SK-N-SH (cell line): Measurements from ENCODE around the gene TTC28. TPM values are rescaled to one million over a fixed set of nuclear protein-coding genes. Genes with fewer than 3 reads are reported as not detected.
A peak's percentile ranks its signal among the peaks of the same experiment; 100 is the strongest.

ENCODE experiments used
- CTCF ChIA-PET: fragments of 300-600, 350-600 bp; formaldehyde crosslinking; extraction: SDS; loops from one replicate; lab custom pipeline; 2021; lab: Yijun Ruan, JAX
- POLR2A ChIA-PET: fragments of 350-600 bp; sonication (Branson Sonifier 250); formaldehyde crosslinking; extraction: SDS; loops from one replicate; lab custom pipeline; 2020; ENCODE audit warnings: antibody characterized with exemption, inconsistent platforms; lab: Yijun Ruan, JAX
- DNase-seq: peaks from one replicate; pipeline ENCODE4 v3.0.0; 2012
- H2AFZ ChIP-seq: fragments of 200-600 bp; sonication (generic); 2 replicates; pipeline ENCODE4 v1.8.1; 2016; ENCODE audit warnings: antibody characterized with exemption, mild to moderate bottlenecking, low read depth
- H3F3A ChIP-seq: fragments of 200-600 bp; sonication (generic); replicated peaks from 2 replicates; pipeline ENCODE3; 2016; ENCODE audit warnings: antibody characterized with exemption, mild to moderate bottlenecking; ENCODE audit not compliant: insufficient read depth
- H3K27ac ChIP-seq, 2 experiments: fragments of 200-500 bp in 1 of 2; fragments of 200-600 bp in 1 of 2; sonication (Bioruptor generic) in 1 of 2; sonication (generic), shearing (Covaris generic) in 1 of 2; 2 replicates each; pipeline versions ENCODE4 v1.5.1 to v1.6.1; 2014 to 2016; ENCODE audit warnings: low read depth in 2 of 2, inconsistent platforms in 1 of 2, low read length in 1 of 2, mild to moderate bottlenecking in 1 of 2, mixed read lengths in 1 of 2
- H3K27me3 ChIP-seq: fragments of 200-600 bp; sonication (generic), shearing (Covaris generic); 2 replicates; pipeline ENCODE4 v1.6.1; 2016; ENCODE audit warnings: mixed run types; ENCODE audit not compliant: insufficient read depth
- H3K36me3 ChIP-seq, 2 experiments: fragments of 200-500 bp in 1 of 2; fragments of 200-600 bp in 1 of 2; sonication (Bioruptor generic) in 1 of 2; sonication (generic) in 1 of 2; replicated peaks in 1 of 2; 2 replicates each; pipeline versions ENCODE3 to v1.5.1; 2014 to 2016; ENCODE audit warnings: low read length in 1 of 2, mild to moderate bottlenecking in 1 of 2; ENCODE audit not compliant: insufficient read depth in 2 of 2, control insufficient read depth in 1 of 2
- H3K4me1 ChIP-seq, 2 experiments: fragments of 200-500 bp in 1 of 2; fragments of 200-600 bp in 1 of 2; sonication (Bioruptor generic) in 1 of 2; sonication (generic), shearing (Covaris generic) in 1 of 2; 2 replicates each; pipeline versions ENCODE4 v1.5.1 to v1.6.1; 2014 to 2016; ENCODE audit warnings: low read depth in 1 of 2, low read length in 1 of 2, mixed run types in 1 of 2; ENCODE audit not compliant: insufficient read depth in 2 of 2, control insufficient read depth in 1 of 2
- H3K4me2 ChIP-seq: fragments of 200-600 bp; sonication (generic), shearing (Covaris generic); 2 replicates; pipeline ENCODE4 v1.6.1; 2017; ENCODE audit warnings: mixed run types
- H3K4me3 ChIP-seq, 2 experiments: fragments of 200-500 bp in 1 of 2; fragments of 200-600 bp in 1 of 2; sonication (Bioruptor generic) in 1 of 2; sonication (generic), shearing (Covaris generic) in 1 of 2; 2 replicates each; pipeline versions ENCODE4 v1.5.1 to v1.8.1; 2014 to 2016; ENCODE audit warnings: low read depth in 2 of 2, inconsistent platforms in 1 of 2, low read length in 1 of 2, mild to moderate bottlenecking in 1 of 2, mixed read lengths in 1 of 2, moderate library complexity in 1 of 2
- H3K79me2 ChIP-seq: fragments of 200-600 bp; sonication (generic); 2 replicates; pipeline ENCODE4 v1.8.1; 2017; ENCODE audit warnings: mild to moderate bottlenecking; ENCODE audit not compliant: insufficient read depth
- H3K9ac ChIP-seq: fragments of 200-600 bp; sonication (generic); 2 replicates; pipeline ENCODE4 v1.6.1; 2017; ENCODE audit warnings: mixed run types
- H3K9me2 ChIP-seq: fragments of 200-600 bp; sonication (generic); 2 replicates; pipeline ENCODE4 v1.6.1; 2017; ENCODE audit warnings: mixed run types
- H3K9me3 ChIP-seq: fragments of 200-600 bp; sonication (generic); 2 replicates; pipeline ENCODE4 v1.6.1; 2017; ENCODE audit warnings: mixed run types, mild to moderate bottlenecking, moderate library complexity
- H4K20me1 ChIP-seq: fragments of 200-600 bp; sonication (generic); 2 replicates; pipeline ENCODE4 v1.6.1; 2017; ENCODE audit warnings: mild to moderate bottlenecking, mixed run types; ENCODE audit not compliant: insufficient read depth
- CHD2 ChIP-seq: fragments of 150-350 bp; IDR thresholded peaks from 2 replicates; pipeline ENCODE4 v1.6.1; 2018; ENCODE audit warnings: low read length; ENCODE audit not compliant: partially characterized antibody
- EP300 ChIP-seq, 2 experiments: IDR thresholded peaks; 2 replicates each; pipeline versions ENCODE4 v1.4.0 to v1.6.1; 2012; ENCODE audit warnings: borderline replicate concordance in 1 of 2, low read depth in 1 of 2, low read length in 1 of 2
- FOSL2 ChIP-seq: IDR thresholded peaks from 2 replicates; pipeline ENCODE4 v1.4.0; 2012; ENCODE audit warnings: low read depth, mild to moderate bottlenecking, moderate library complexity, borderline replicate concordance
- FOXJ3 ChIP-seq: sonication (generic); formaldehyde crosslinking; IDR thresholded peaks from 2 replicates; pipeline ENCODE4 v1.5.1; 2020; ENCODE audit warnings: mild to moderate bottlenecking, missing genetic modification reagents
- GATA2 ChIP-seq: sonication (generic); formaldehyde crosslinking; IDR thresholded peaks from 2 replicates; pipeline ENCODE4 v1.5.0; 2020; ENCODE audit warnings: mild to moderate bottlenecking, missing genetic modification reagents
- MEF2A ChIP-seq: IDR thresholded peaks from 2 replicates; pipeline ENCODE4 v1.4.0; 2012; ENCODE audit warnings: low read depth, borderline replicate concordance
- NRF1 ChIP-seq: IDR thresholded peaks from 2 replicates; pipeline ENCODE4 v1.6.1; 2012; ENCODE audit warnings: low read depth, mild to moderate bottlenecking, low read length
- TCF12 ChIP-seq: IDR thresholded peaks from 2 replicates; pipeline ENCODE4 v1.4.0; 2012
- WGBS: methylation state at CpG from one replicate; pipeline ENCODE4 v1.1.6; 2017; ENCODE audit warnings: low lambda C conversion rate; 5-methylcytosine and 5-hydroxymethylcytosine counted together
- polyA plus RNA-seq, 3 experiments: library from polyadenylated mRNA; depleted of rRNA; stranded (reverse); fragments of >200 nt; gene quantifications; 2 replicates each; pipeline ENCODE4 v1.2.3, GENCODE V29; 2012
- TF ChIP-seq, protein P1 (sequence below): fragments of 150-350 bp; IDR thresholded peaks from 2 replicates; pipeline ENCODE4 v1.6.1; 2016; ENCODE audit warnings: mild to moderate bottlenecking, low read depth, low read length
- TF ChIP-seq, protein P2 (sequence below): fragments of 200-600 bp; sonication (generic); IDR thresholded peaks from 2 replicates; pipeline ENCODE4 v1.6.1; 2017; ENCODE audit warnings: antibody characterized with exemption, mild to moderate bottlenecking, moderate library complexity
- TF ChIP-seq, protein P3 (sequence below): fragments of 150-350 bp; IDR thresholded peaks from 2 replicates; pipeline ENCODE4 v1.6.1; 2017; ENCODE audit warnings: antibody characterized with exemption, low read length, low read depth, borderline replicate concordance
- TF ChIP-seq, protein P4 (sequence below): IDR thresholded peaks from 2 replicates; pipeline ENCODE4 v1.4.0; 2012; ENCODE audit warnings: low read depth

The TTC28 gene
- polyA plus RNA-seq, 1 of the 3 experiments (the other 2 are of a cell fraction), result 5.9 TPM

DNA sequence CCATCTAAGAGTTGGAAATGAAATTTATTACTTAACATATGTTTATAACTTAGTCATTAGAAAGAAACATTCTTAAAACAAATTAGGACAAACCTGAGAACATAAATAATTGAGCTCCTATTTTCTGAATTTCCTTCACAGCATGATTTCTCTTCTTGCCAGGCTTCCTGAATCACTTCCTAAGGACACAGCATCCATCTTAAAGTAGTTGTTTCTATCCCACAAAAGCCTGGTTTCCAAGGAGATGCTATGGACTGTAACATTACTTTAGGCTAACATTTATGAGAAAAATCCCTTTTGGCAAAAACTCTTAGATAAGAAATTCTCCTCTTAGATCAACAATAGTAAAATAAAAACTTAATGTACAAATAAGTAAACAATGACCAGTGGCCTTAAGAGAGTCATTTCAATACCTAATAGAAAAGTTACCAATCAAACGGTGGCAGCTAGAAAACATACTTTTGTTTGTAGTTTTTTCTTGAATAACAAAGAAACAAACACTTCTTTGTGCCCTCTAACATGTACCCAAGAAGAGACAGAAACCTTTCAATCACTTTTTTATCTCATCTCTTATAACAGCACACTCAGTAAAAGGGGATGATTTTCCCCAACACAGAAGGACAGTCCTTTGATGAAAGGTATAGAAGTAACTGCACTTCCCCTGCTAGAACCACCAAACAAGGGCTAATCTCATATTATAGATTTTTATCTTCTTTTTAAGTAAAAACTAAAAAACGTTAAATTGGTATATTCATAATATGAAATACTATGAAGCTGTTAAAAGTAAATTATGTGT, 74.5 kb downstream of the TTC28 start:
- POLR2A ChIA-PET, result no interaction called here
- TF ChIP-seq, protein P1, sequence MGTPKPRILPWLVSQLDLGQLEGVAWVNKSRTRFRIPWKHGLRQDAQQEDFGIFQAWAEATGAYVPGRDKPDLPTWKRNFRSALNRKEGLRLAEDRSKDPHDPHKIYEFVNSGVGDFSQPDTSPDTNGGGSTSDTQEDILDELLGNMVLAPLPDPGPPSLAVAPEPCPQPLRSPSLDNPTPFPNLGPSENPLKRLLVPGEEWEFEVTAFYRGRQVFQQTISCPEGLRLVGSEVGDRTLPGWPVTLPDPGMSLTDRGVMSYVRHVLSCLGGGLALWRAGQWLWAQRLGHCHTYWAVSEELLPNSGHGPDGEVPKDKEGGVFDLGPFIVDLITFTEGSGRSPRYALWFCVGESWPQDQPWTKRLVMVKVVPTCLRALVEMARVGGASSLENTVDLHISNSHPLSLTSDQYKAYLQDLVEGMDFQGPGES, result no peak
- TF ChIP-seq, protein P2, sequence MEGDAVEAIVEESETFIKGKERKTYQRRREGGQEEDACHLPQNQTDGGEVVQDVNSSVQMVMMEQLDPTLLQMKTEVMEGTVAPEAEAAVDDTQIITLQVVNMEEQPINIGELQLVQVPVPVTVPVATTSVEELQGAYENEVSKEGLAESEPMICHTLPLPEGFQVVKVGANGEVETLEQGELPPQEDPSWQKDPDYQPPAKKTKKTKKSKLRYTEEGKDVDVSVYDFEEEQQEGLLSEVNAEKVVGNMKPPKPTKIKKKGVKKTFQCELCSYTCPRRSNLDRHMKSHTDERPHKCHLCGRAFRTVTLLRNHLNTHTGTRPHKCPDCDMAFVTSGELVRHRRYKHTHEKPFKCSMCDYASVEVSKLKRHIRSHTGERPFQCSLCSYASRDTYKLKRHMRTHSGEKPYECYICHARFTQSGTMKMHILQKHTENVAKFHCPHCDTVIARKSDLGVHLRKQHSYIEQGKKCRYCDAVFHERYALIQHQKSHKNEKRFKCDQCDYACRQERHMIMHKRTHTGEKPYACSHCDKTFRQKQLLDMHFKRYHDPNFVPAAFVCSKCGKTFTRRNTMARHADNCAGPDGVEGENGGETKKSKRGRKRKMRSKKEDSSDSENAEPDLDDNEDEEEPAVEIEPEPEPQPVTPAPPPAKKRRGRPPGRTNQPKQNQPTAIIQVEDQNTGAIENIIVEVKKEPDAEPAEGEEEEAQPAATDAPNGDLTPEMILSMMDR, result no peak
- TF ChIP-seq, protein P3, sequence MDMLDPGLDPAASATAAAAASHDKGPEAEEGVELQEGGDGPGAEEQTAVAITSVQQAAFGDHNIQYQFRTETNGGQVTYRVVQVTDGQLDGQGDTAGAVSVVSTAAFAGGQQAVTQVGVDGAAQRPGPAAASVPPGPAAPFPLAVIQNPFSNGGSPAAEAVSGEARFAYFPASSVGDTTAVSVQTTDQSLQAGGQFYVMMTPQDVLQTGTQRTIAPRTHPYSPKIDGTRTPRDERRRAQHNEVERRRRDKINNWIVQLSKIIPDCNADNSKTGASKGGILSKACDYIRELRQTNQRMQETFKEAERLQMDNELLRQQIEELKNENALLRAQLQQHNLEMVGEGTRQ, result no peak
- TF ChIP-seq FOXJ3, result no peak
- TF ChIP-seq MEF2A, result no peak
- no peak for TF ChIP-seq NRF1
- TF ChIP-seq, protein P4, sequence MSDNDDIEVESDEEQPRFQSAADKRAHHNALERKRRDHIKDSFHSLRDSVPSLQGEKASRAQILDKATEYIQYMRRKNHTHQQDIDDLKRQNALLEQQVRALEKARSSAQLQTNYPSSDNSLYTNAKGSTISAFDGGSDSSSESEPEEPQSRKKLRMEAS, result no peak
- no peak for TF ChIP-seq TCF12
- TF ChIP-seq EP300 (IDR thresholded peaks at IDR 0.05; ENCODE audit: borderline replicate concordance in 1 of 2, low read depth in 1 of 2, low read length in 1 of 2), result no peak
- TF ChIP-seq CHD2, result no peak
- peak overlapping the region; percentile 13; the same call in 1 of the 2 replicates for H2AFZ ChIP-seq
- no peaks in the 10 kb centered on the region; a peak in 1 of 4 replicates for H3K4me1 ChIP-seq
- no peak overlapping the region for H3K9ac ChIP-seq
- H3K79me2 ChIP-seq, result peaks cover 11% of the 10 kb centered on the region
- H3K27ac ChIP-seq, result peak overlapping the region in 1 of 2 experiments; percentile 22; a peak in 1 of 4 replicates
- no peaks in the 10 kb centered on the region for H3K9me2 ChIP-seq
- H3F3A ChIP-seq, result peaks cover 3% of the 10 kb centered on the region
- no peak overlapping the region for H3K4me3 ChIP-seq
- peaks cover 0 to 3% of the 10 kb centered on the region in 2 experiments for H3K36me3 ChIP-seq
- no peak overlapping the region for H3K4me2 ChIP-seq
- H3K27me3 ChIP-seq, result no peaks in the 10 kb centered on the region
- CTCF ChIA-PET, result interaction anchor here (0.9 to 3.6 kb wide), 4 partner anchors 9 to 239 kb away, joined by 3 to 20 read pairs (median 4); no protein-coding TSS in a partner anchor
- no peaks in the 10 kb centered on the region for H4K20me1 ChIP-seq
- DNase-seq, result no peak
- H3K9me3 ChIP-seq, result no peaks in the 10 kb centered on the region
- 61% methylated on average over 2 of the region's 2 CpGs for WGBS

DNA sequence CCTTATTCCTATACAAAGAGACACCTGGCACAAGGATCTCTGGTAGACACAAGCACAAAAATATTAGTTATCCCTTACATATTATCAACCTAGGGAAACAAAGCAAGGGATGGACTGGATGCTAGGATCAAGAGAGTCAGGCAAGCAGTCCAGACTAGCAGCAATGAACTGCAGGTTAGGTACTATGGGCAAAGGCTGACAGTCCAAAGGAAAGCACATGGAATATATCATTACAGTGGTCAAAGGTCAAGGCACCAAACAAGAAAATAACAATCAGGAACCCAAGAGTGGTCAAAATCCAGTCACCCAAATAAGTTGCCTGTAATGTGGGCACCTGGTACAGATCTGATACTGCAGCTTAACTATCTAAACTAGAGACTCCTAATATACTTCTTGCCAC, 77.7 kb downstream of the TTC28 start:
- Histone ChIP-seq H2AFZ (no peak overlapping the region), H3K4me3 (no peak overlapping the region), H3K9me3 (no peaks in the 10 kb centered on the region), H3K4me1 (no peaks in the 10 kb centered on the region; a peak in 1 of 4 replicates), H3K79me2 (peaks cover 15% of the 10 kb centered on the region), H3K9ac (no peak overlapping the region), H3K27ac (no peak overlapping the region), H3K27me3 (no peaks in the 10 kb centered on the region), H3K36me3 (no peaks in the 10 kb centered on the region), H4K20me1 (no peaks in the 10 kb centered on the region), H3F3A (peaks cover 3% of the 10 kb centered on the region), H3K4me2 (no peak overlapping the region), H3K9me2 (no peaks in the 10 kb centered on the region)
- POLR2A ChIA-PET, result no interaction called here
- TF ChIP-seq FOSL2 (no peak), GATA2 (CRISPR knock-in tag) (no peak)
- no peak for DNase-seq
- CTCF ChIA-PET, result interaction anchor here (1.3 to 3.4 kb wide), 9 partner anchors 8 to 644 kb away, joined by 3 to 97 read pairs (median 18); partner anchors contain the start of gene CCDC117
